HG02840 (cell line): ENCODE data around the gene ZNF444.
"Not testable (repeated sequence)": the region's sequence is repeated elsewhere in the genome, so short reads cannot be mapped to it uniquely, and the experiment has no call there.

Experiments used
- ATAC-seq: cut with Tn5 transposase; IDR thresholded peaks from one replicate; pipeline ENCODE4 v1.9.1; 2021; ENCODE audit warnings: mild to moderate bottlenecking, moderate library complexity, moderate number of reproducible peaks; ENCODE audit not compliant: unreplicated experiment, low FRiP score

The ZNF444 gene

GRCh38 chr19:56174086-56174485 is 33.0 kb downstream of the ZNF444 start:
- no peak for ATAC-seq

GRCh38 chr19:56174550-56174949 is 33.5 kb downstream of the ZNF444 start:
- no peak for ATAC-seq

GRCh38 chr19:56175861-56176307 is 34.8 kb downstream of the ZNF444 start, which contains the start of gene GALP:
Gene GALP, plus strand, starts transcription at chr19:56176008. Its CDS starts 1,101 bp downstream, at chr19:56177109.
- not testable (repeated sequence) for ATAC-seq

GRCh38 chr19:56176310-56176709 is 35.2 kb downstream of the ZNF444 start:
- not testable (repeated sequence) for ATAC-seq

GRCh38 chr19:56176881-56177280 is 35.8 kb downstream of the ZNF444 start:
- no peak for ATAC-seq

GRCh38 chr19:56177564-56178243 is 36.6 kb downstream of the ZNF444 start:
- no peak for ATAC-seq

GRCh38 chr19:56189785-56190184 is 48.7 kb downstream of the ZNF444 start:
- ATAC-seq = no peak

- no peak for ATAC-seq
Measured at GRCh38 chr19:56191115-56191514, 50.0 kb downstream of the ZNF444 start.

- ATAC-seq = no peak
Measured at GRCh38 chr19:56191711-56192110, 50.6 kb downstream of the ZNF444 start.

- ATAC-seq = no peak
Measured at GRCh38 chr19:56193981-56194640, 53.0 kb downstream of the ZNF444 start.

- ATAC-seq = not testable (repeated sequence)
Measured at GRCh38 chr19:56197646-56198045, 56.6 kb downstream of the ZNF444 start, which contains the start of gene ZSCAN5B. Gene ZSCAN5B, minus strand, starts transcription at chr19:56197783. Its CDS starts 4,731 bp downstream, at chr19:56193052.

GRCh38 chr19:56199687-56200086 is 58.6 kb downstream of the ZNF444 start:
- ATAC-seq = no peak

GRCh38 chr19:56201973-56202372 is 60.9 kb downstream of the ZNF444 start, which contains the start of gene ZSCAN5C:
Gene ZSCAN5C, plus strand, starts transcription at chr19:56202273. Its CDS starts 3,641 bp downstream, at chr19:56205914.
- ATAC-seq = no peak

- ATAC-seq = not testable (repeated sequence)
Measured at GRCh38 chr19:56207581-56207980, 66.5 kb downstream of the ZNF444 start.

GRCh38 chr19:56209091-56209490 is 68.0 kb downstream of the ZNF444 start:
- no peak for ATAC-seq

GRCh38 chr19:56210036-56210435 is 68.9 kb downstream of the ZNF444 start:
- not testable (repeated sequence) for ATAC-seq
